ACHN (cell line): ENCODE results near the gene POLR3G.

Experiments used
- DNase-seq: peaks from one replicate; pipeline ENCODE4 v3.0.0-alpha.2; 2015
- in situ Hi-C: cut with HindIII; loops from 2 replicates; pipeline ENCODE4 v1.10.0; 2017; ENCODE audit warnings: low sequenced_read_pairs, low pct_ligation_motif_present, low pct_unique_long_range_greater_than_20kb

Gene POLR3G

GRCh38 chr5:90488791-90489190 lies 14.1 kb downstream of the POLR3G start:
- DNase-seq: no peak
- in situ Hi-C loops: no loop called here

- in situ Hi-C loops: no loop called here
- DNase-seq: no peak
Observed at GRCh38 chr5:90494043-90494442, 19.4 kb downstream of the POLR3G start.

GRCh38 chr5:90495146-90495545 lies 20.5 kb downstream of the POLR3G start:
- in situ Hi-C loops: no loop called here
- DNase-seq: no peak

- in situ Hi-C loops: no loop called here
- no peak for DNase-seq
Observed at GRCh38 chr5:90503596-90503995, 28.9 kb downstream of the POLR3G start.

- DNase-seq: no peak
Observed at GRCh38 chr5:90504743-90505142, 30.1 kb downstream of the POLR3G start.

GRCh38 chr5:90506221-90506620 lies 31.6 kb downstream of the POLR3G start:
- no peak for DNase-seq
- in situ Hi-C loops: no loop called here

More at GRCh38 chr5:90504743-90505142, 30.1 kb downstream of the POLR3G start:
- in situ Hi-C loops: no loop called here

- in situ Hi-C loops: no loop called here
- DNase-seq: no peak
Observed at GRCh38 chr5:90510438-90510837, 35.8 kb downstream of the POLR3G start.

- DNase-seq: no peak
- in situ Hi-C loops: no loop called here
Observed at GRCh38 chr5:90514520-90514919, 39.9 kb downstream of the POLR3G start.

- in situ Hi-C loops: no loop called here
- DNase-seq: no peak
Observed at GRCh38 chr5:90518661-90519060, 44.0 kb downstream of the POLR3G start.

GRCh38 chr5:90519081-90519480 lies 44.4 kb downstream of the POLR3G start:
- DNase-seq: no peak
- in situ Hi-C loops: no loop called here

GRCh38 chr5:90528601-90529193 lies 54.0 kb downstream of the POLR3G start:
- in situ Hi-C loops: no loop called here
- DNase-seq: peak; percentile 33

- DNase-seq: peak; percentile 94
- in situ Hi-C loops: no loop called here
Observed at GRCh38 chr5:90529194-90529938, 54.7 kb downstream of the POLR3G start, which contains the start of gene LYSMD3. LYSMD3 (minus strand) TSS chr5:90529584; CDS start chr5:90525289, 4,295 bp downstream.

GRCh38 chr5:90529939-90530677 lies 55.4 kb downstream of the POLR3G start:
- DNase-seq: peak; percentile 74
- in situ Hi-C loops: no loop called here

- in situ Hi-C loops: no loop called here
- DNase-seq: no peak
Observed at GRCh38 chr5:90530736-90531487, 56.2 kb downstream of the POLR3G start.

- in situ Hi-C loops: no loop called here
- no peak for DNase-seq
Observed at GRCh38 chr5:90533794-90534193, 59.1 kb downstream of the POLR3G start.

- in situ Hi-C loops: no loop called here
- no peak for DNase-seq
Observed at GRCh38 chr5:90534922-90535321, 60.3 kb downstream of the POLR3G start.

- DNase-seq: no peak
- in situ Hi-C loops: no loop called here
Observed at GRCh38 chr5:90542827-90543519, 68.3 kb downstream of the POLR3G start.

GRCh38 chr5:90545511-90545910 lies 70.8 kb downstream of the POLR3G start:
- in situ Hi-C loops: no loop called here
- DNase-seq: no peak
